ENCODE results near the gene PAX7. TPM values are rescaled to one million over a fixed set of nuclear protein-coding genes. Genes with fewer than 3 reads are reported as not detected.

The PAX7 gene
- polyA plus RNA-seq, 1 donor from 2014 or later, result not detected

DNA sequence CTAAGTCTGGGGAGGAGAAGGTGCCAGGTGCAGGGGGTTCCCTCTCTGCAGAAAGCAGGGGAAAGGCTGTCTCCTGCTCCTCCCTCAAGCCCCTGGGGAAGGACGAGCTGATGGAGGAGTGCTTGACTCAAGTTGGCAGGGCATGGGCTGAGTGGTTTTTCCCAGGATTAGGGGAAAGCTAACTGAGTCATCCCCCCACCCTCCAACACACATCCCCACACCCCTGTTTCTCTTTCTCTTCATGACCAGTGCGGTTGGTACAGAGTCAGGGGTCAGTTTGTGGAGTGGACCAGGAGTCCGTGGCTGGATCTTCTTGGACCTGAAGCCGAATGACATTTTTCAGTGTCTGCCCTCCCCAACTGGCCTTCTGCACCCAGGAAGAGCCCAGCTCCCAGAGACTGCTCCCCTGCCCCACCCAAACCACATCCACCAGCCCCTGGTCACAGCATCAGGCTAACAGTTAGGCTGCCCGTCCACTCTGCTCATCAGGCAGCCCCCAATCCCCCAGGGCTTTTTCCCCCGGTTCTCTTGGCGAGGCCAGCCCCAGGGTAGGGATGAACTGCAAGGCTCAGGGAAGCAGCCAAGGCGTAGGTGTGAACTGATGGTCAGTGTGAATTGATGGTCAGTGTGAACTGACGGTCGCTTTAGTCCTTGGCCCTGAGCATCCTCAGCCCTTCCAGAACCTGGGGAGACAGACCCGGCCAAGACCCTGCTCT lies 81.0 kb downstream of the PAX7 start:
- H3K27me3 ChIP-seq (ENCODE audit: insufficient read depth, low read depth, low read length), result peaks cover 14% of the 10 kb centered on the region
- no peak for TF ChIP-seq MXI1 (conservative IDR thresholded peaks at IDR 0.05; ENCODE audit: poor library complexity, severe bottlenecking)
- TF ChIP-seq, protein P1, sequence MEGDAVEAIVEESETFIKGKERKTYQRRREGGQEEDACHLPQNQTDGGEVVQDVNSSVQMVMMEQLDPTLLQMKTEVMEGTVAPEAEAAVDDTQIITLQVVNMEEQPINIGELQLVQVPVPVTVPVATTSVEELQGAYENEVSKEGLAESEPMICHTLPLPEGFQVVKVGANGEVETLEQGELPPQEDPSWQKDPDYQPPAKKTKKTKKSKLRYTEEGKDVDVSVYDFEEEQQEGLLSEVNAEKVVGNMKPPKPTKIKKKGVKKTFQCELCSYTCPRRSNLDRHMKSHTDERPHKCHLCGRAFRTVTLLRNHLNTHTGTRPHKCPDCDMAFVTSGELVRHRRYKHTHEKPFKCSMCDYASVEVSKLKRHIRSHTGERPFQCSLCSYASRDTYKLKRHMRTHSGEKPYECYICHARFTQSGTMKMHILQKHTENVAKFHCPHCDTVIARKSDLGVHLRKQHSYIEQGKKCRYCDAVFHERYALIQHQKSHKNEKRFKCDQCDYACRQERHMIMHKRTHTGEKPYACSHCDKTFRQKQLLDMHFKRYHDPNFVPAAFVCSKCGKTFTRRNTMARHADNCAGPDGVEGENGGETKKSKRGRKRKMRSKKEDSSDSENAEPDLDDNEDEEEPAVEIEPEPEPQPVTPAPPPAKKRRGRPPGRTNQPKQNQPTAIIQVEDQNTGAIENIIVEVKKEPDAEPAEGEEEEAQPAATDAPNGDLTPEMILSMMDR (IDR thresholded peaks at IDR 0.05; ENCODE audit: poor library complexity, severe bottlenecking), result no peak
- TF ChIP-seq EP300 (conservative IDR thresholded peaks at IDR 0.05; ENCODE audit: poor library complexity, severe bottlenecking), result no peak
- TF ChIP-seq EZH2 (IDR thresholded peaks at IDR 0.05; ENCODE audit: borderline replicate concordance, insufficient read depth, low read length, poor library complexity, severe bottlenecking), result no peak
- no peak for TF ChIP-seq TAF1 (IDR thresholded peaks at IDR 0.05; ENCODE audit: low read depth)
- no peak for TF ChIP-seq POLR2AphosphoS5 (IDR thresholded peaks at IDR 0.05)
- TF ChIP-seq SMC3 (conservative IDR thresholded peaks at IDR 0.05; ENCODE audit: poor library complexity), result no peak
- TF ChIP-seq, protein P2, sequence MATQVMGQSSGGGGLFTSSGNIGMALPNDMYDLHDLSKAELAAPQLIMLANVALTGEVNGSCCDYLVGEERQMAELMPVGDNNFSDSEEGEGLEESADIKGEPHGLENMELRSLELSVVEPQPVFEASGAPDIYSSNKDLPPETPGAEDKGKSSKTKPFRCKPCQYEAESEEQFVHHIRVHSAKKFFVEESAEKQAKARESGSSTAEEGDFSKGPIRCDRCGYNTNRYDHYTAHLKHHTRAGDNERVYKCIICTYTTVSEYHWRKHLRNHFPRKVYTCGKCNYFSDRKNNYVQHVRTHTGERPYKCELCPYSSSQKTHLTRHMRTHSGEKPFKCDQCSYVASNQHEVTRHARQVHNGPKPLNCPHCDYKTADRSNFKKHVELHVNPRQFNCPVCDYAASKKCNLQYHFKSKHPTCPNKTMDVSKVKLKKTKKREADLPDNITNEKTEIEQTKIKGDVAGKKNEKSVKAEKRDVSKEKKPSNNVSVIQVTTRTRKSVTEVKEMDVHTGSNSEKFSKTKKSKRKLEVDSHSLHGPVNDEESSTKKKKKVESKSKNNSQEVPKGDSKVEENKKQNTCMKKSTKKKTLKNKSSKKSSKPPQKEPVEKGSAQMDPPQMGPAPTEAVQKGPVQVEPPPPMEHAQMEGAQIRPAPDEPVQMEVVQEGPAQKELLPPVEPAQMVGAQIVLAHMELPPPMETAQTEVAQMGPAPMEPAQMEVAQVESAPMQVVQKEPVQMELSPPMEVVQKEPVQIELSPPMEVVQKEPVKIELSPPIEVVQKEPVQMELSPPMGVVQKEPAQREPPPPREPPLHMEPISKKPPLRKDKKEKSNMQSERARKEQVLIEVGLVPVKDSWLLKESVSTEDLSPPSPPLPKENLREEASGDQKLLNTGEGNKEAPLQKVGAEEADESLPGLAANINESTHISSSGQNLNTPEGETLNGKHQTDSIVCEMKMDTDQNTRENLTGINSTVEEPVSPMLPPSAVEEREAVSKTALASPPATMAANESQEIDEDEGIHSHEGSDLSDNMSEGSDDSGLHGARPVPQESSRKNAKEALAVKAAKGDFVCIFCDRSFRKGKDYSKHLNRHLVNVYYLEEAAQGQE (IDR thresholded peaks at IDR 0.05; ENCODE audit: borderline replicate concordance), result no peak
- no peak for TF ChIP-seq RAD21 (conservative IDR thresholded peaks at IDR 0.05)
- H3K4me2 ChIP-seq (ENCODE audit: low read length), result no peak overlapping the region
- H3F3A ChIP-seq (ENCODE audit: insufficient read depth, low read length, poor library complexity, severe bottlenecking), result no peaks in the 10 kb centered on the region
- no peaks in the 10 kb centered on the region for H3K9me2 ChIP-seq (ENCODE audit: insufficient read depth, low read length)
- no peak overlapping the region for H3K9ac ChIP-seq (ENCODE audit: low read length)
- H2AFZ ChIP-seq (ENCODE audit: low read depth, low read length), result no peak overlapping the region
- no peaks in the 10 kb centered on the region for H3K9me3 ChIP-seq (ENCODE audit: low read length)
- no peak overlapping the region for H3K27ac ChIP-seq (ENCODE audit: low read length)
- H3K79me2 ChIP-seq (replicated peaks; ENCODE audit: insufficient read depth, low read length), result no peaks in the 10 kb centered on the region
- no peaks in the 10 kb centered on the region for H3K36me3 ChIP-seq (ENCODE audit: insufficient read depth, low read length)
- no peaks in the 10 kb centered on the region for H4K20me1 ChIP-seq (ENCODE audit: insufficient read depth)
- H3K4me3 ChIP-seq (ENCODE audit: low read length), result no peak overlapping the region

DNA sequence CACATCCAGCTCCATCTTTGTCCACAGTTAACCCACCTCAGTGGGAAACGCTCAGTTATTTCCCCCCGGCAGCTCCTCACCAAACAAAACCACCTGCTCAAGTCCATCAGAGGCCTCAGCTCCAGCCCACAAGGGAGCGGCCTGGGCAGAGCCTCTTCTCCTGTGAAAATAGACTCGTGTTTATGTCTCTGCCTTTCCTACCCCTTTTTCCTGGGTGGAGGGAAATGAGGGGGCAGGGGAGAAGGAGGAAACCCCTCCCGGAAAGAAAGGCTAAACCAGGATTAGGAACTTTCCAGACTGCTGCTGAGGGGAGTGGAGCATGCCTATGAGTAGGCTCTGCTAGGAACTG lies 81.6 kb downstream of the PAX7 start:
- Histone ChIP-seq H2AFZ (ENCODE audit: low read depth, low read length) (no peak overlapping the region), H3K4me2 (ENCODE audit: low read length) (no peak overlapping the region), H3K27ac (ENCODE audit: low read length) (no peak overlapping the region), H3K79me2 (replicated peaks; ENCODE audit: insufficient read depth, low read length) (no peaks in the 10 kb centered on the region), H3F3A (ENCODE audit: insufficient read depth, low read length, poor library complexity, severe bottlenecking) (no peaks in the 10 kb centered on the region), H3K9ac (ENCODE audit: low read length) (no peak overlapping the region), H3K36me3 (ENCODE audit: insufficient read depth, low read length) (no peaks in the 10 kb centered on the region), H3K9me3 (ENCODE audit: low read length) (no peaks in the 10 kb centered on the region), H3K9me2 (ENCODE audit: insufficient read depth, low read length) (no peaks in the 10 kb centered on the region), H3K4me3 (ENCODE audit: low read length) (no peak overlapping the region), H4K20me1 (ENCODE audit: insufficient read depth) (no peaks in the 10 kb centered on the region), H3K27me3 (ENCODE audit: insufficient read depth, low read depth, low read length) (peaks cover 20% of the 10 kb centered on the region)
- no peak for TF ChIP-seq EP300 (conservative IDR thresholded peaks at IDR 0.05; ENCODE audit: poor library complexity, severe bottlenecking)
- TF ChIP-seq, protein P2 (IDR thresholded peaks at IDR 0.05; ENCODE audit: borderline replicate concordance), result no peak
- TF ChIP-seq MXI1 (conservative IDR thresholded peaks at IDR 0.05; ENCODE audit: poor library complexity, severe bottlenecking), result no peak
- TF ChIP-seq RAD21 (conservative IDR thresholded peaks at IDR 0.05), result no peak
- TF ChIP-seq, protein P1 (IDR thresholded peaks at IDR 0.05; ENCODE audit: poor library complexity, severe bottlenecking), result no peak
- TF ChIP-seq SMC3 (conservative IDR thresholded peaks at IDR 0.05; ENCODE audit: poor library complexity), result no peak
- TF ChIP-seq POLR2AphosphoS5 (IDR thresholded peaks at IDR 0.05), result no peak
- TF ChIP-seq TAF1 (IDR thresholded peaks at IDR 0.05; ENCODE audit: low read depth), result no peak
- no peak for TF ChIP-seq EZH2 (IDR thresholded peaks at IDR 0.05; ENCODE audit: borderline replicate concordance, insufficient read depth, low read length, poor library complexity, severe bottlenecking)
